ENCODE data around the gene PTGDR.

GRCh38 chr14:52254086-52254485 lies 13.4 kb upstream of the PTGDR start:
- TF ChIP-seq EZH2 (IDR thresholded peaks at IDR 0.05; ENCODE audit: borderline replicate concordance) (no peak), EZH2phosphoT487 (IDR thresholded peaks at IDR 0.05; ENCODE audit: low read depth, severe bottlenecking, unreplicated experiment) (no peak)
- TF ChIP-seq, protein P1, sequence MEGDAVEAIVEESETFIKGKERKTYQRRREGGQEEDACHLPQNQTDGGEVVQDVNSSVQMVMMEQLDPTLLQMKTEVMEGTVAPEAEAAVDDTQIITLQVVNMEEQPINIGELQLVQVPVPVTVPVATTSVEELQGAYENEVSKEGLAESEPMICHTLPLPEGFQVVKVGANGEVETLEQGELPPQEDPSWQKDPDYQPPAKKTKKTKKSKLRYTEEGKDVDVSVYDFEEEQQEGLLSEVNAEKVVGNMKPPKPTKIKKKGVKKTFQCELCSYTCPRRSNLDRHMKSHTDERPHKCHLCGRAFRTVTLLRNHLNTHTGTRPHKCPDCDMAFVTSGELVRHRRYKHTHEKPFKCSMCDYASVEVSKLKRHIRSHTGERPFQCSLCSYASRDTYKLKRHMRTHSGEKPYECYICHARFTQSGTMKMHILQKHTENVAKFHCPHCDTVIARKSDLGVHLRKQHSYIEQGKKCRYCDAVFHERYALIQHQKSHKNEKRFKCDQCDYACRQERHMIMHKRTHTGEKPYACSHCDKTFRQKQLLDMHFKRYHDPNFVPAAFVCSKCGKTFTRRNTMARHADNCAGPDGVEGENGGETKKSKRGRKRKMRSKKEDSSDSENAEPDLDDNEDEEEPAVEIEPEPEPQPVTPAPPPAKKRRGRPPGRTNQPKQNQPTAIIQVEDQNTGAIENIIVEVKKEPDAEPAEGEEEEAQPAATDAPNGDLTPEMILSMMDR (IDR thresholded peaks at IDR 0.05; ENCODE audit: poor library complexity), result no peak
